Keratinocyte (primary cell): ENCODE results near the gene TRIM65.

Experiments
- CTCF ChIP-seq, 3 experiments: IDR thresholded peaks in 1 of 3; conservative IDR thresholded peaks in 1 of 3; optimal IDR thresholded peaks in 1 of 3; 2 replicates in 2 of 3; 3 replicates in 1 of 3; pipeline versions ENCODE3 to v1.5.1; 2011; ENCODE audit warnings: low read length in 3 of 3, mild to moderate bottlenecking in 3 of 3, moderate library complexity in 2 of 3, control low read depth in 1 of 3, inconsistent platforms in 1 of 3; ENCODE audit not compliant: insufficient read depth in 2 of 3; ENCODE audit errors: extremely low read depth in 1 of 3
- EZH2 ChIP-seq: IDR thresholded peaks from one replicate; pipeline ENCODE4 v1.6.1; 2012; ENCODE audit warnings: inconsistent platforms, mild to moderate bottlenecking, low read length, moderate library complexity

- TF ChIP-seq CTCF (optimal IDR thresholded peaks at IDR 0.05 in 1 of 3, IDR thresholded peaks at IDR 0.05 in 1 of 3, conservative IDR thresholded peaks at IDR 0.05 in 1 of 3; ENCODE audit: extremely low read depth in 1 of 3, insufficient read depth in 2 of 3, low read length in 3 of 3): no peak
- no peak for TF ChIP-seq EZH2
Observed at GRCh38 chr17:75888484-75888883, 8.3 kb downstream of the TRIM65 start.
